ENCODE data around the gene SMAP2. TPM values are rescaled to one million over a fixed set of nuclear protein-coding genes. Genes with fewer than 3 reads are reported as not detected.

The SMAP2 gene
- polyA plus RNA-seq, 1 donor (not counting 4 experiments of a cell fraction or from before 2014, with no cell fraction given) = 13.2 TPM

GRCh38 chr1:40383095-40383487 is 9.6 kb downstream of the SMAP2 start:
- dilution Hi-C loops (cut with MboI; ENCODE audit: extremely low pct_ligation_motif_present, low sequenced_read_pairs) = no loop called here
- DNase-seq (ENCODE audit: low read depth, low spot score) = no peak
- H3K4me1 ChIP-seq (ENCODE audit: control insufficient read depth, extremely low read depth, insufficient read depth, low read length) = no peaks in the 10 kb centered on the region
- no peaks in the 10 kb centered on the region for H4K20me1 ChIP-seq (ENCODE audit: control insufficient read depth, extremely low read depth, insufficient read depth, low read length)
- H3K4me3 ChIP-seq (ENCODE audit: control insufficient read depth in 2 of 3, extremely low read depth in 1 of 3, insufficient read depth in 2 of 3, low read depth in 1 of 3, low read length in 3 of 3) = no peak overlapping the region
- FAIRE-seq = no peak
- H3K4me2 ChIP-seq (ENCODE audit: control insufficient read depth, extremely low read depth, insufficient read depth, low read depth, low read length) = no peak overlapping the region
- H3K9me1 ChIP-seq (ENCODE audit: control insufficient read depth, extremely low read depth, insufficient read depth, low read length) = peaks cover 2% of the 10 kb centered on the region
- no peaks in the 10 kb centered on the region for H3K27me3 ChIP-seq (ENCODE audit: control insufficient read depth, extremely low read depth, insufficient read depth, low read length)
- no peak overlapping the region for H3K9ac ChIP-seq (ENCODE audit: control insufficient read depth, extremely low read depth, insufficient read depth, low read length)
- no peaks in the 10 kb centered on the region for H3K9me3 ChIP-seq (ENCODE audit: control insufficient read depth, low read depth, low read length)
- peaks cover 37% of the 10 kb centered on the region for H3K79me2 ChIP-seq (ENCODE audit: control insufficient read depth, insufficient read depth, low read length)
- no peak for TF ChIP-seq EZH2 (IDR thresholded peaks at IDR 0.05; ENCODE audit: low read length)
- no peak for TF ChIP-seq CTCF (optimal IDR thresholded peaks at IDR 0.05 in 1 of 3, IDR thresholded peaks at IDR 0.05 in 1 of 3, conservative IDR thresholded peaks at IDR 0.05 in 1 of 3; ENCODE audit: extremely low read depth in 1 of 3, insufficient read depth in 2 of 3, low read length in 3 of 3)
- no peaks in the 10 kb centered on the region for H3K36me3 ChIP-seq (ENCODE audit: control insufficient read depth in 2 of 2, extremely low read depth in 1 of 2, insufficient read depth in 2 of 2, low read length in 2 of 2)
- no peak overlapping the region for H3K27ac ChIP-seq (ENCODE audit: control insufficient read depth, insufficient read depth, low read length)
- H2AFZ ChIP-seq (ENCODE audit: control insufficient read depth, low read length) = no peak overlapping the region

- H3K27ac ChIP-seq (ENCODE audit: control insufficient read depth, insufficient read depth, low read length) = no peak overlapping the region
- no peak overlapping the region for H2AFZ ChIP-seq (ENCODE audit: control insufficient read depth, low read length)
- dilution Hi-C loops (cut with MboI; ENCODE audit: extremely low pct_ligation_motif_present, low sequenced_read_pairs) = no loop called here
- DNase-seq (ENCODE audit: low read depth, low spot score) (no peak), FAIRE-seq (no peak)
- peaks cover 34% of the 10 kb centered on the region for H3K79me2 ChIP-seq (ENCODE audit: control insufficient read depth, insufficient read depth, low read length)
- H3K9ac ChIP-seq (ENCODE audit: control insufficient read depth, extremely low read depth, insufficient read depth, low read length) = no peak overlapping the region
- H3K27me3 ChIP-seq (ENCODE audit: control insufficient read depth, extremely low read depth, insufficient read depth, low read length) = no peaks in the 10 kb centered on the region
- no peaks in the 10 kb centered on the region for H3K36me3 ChIP-seq (ENCODE audit: control insufficient read depth in 2 of 2, extremely low read depth in 1 of 2, insufficient read depth in 2 of 2, low read length in 2 of 2)
- H3K9me3 ChIP-seq (ENCODE audit: control insufficient read depth, low read depth, low read length) = no peaks in the 10 kb centered on the region
- H3K4me1 ChIP-seq (ENCODE audit: control insufficient read depth, extremely low read depth, insufficient read depth, low read length) = no peaks in the 10 kb centered on the region
- H3K4me2 ChIP-seq (ENCODE audit: control insufficient read depth, extremely low read depth, insufficient read depth, low read depth, low read length) = no peak overlapping the region
- peaks cover 2% of the 10 kb centered on the region for H3K9me1 ChIP-seq (ENCODE audit: control insufficient read depth, extremely low read depth, insufficient read depth, low read length)
- TF ChIP-seq EZH2 (IDR thresholded peaks at IDR 0.05; ENCODE audit: low read length) = no peak
- no peak for TF ChIP-seq CTCF (optimal IDR thresholded peaks at IDR 0.05 in 1 of 3, IDR thresholded peaks at IDR 0.05 in 1 of 3, conservative IDR thresholded peaks at IDR 0.05 in 1 of 3; ENCODE audit: extremely low read depth in 1 of 3, insufficient read depth in 2 of 3, low read length in 3 of 3)
- no peak overlapping the region for H3K4me3 ChIP-seq (ENCODE audit: control insufficient read depth in 2 of 3, extremely low read depth in 1 of 3, insufficient read depth in 2 of 3, low read depth in 1 of 3, low read length in 3 of 3)
- no peaks in the 10 kb centered on the region for H4K20me1 ChIP-seq (ENCODE audit: control insufficient read depth, extremely low read depth, insufficient read depth, low read length)
Measured at GRCh38 chr1:40383488-40384412, 10.2 kb downstream of the SMAP2 start.

Measured in keratinocyte (primary cell).